OCI-LY1 (cell line): ENCODE data around the gene SELPLG.

ENCODE experiments used
- EZH2 ChIP-seq: fragments of 200-600 bp; sonication (generic), shearing (Covaris generic); IDR thresholded peaks from 2 replicates; pipeline ENCODE4 v1.8.0; 2017; ENCODE audit warnings: borderline replicate concordance, mixed run types, mild to moderate bottlenecking, antibody characterized with exemption, low read length, moderate library complexity, mixed read lengths
- TF ChIP-seq, protein P1 (sequence below): fragments of 200-600 bp; sonication (generic), shearing (Covaris generic); IDR thresholded peaks from 2 replicates; pipeline ENCODE4 v1.5.1; 2017; ENCODE audit warnings: mild to moderate bottlenecking, antibody characterized with exemption, low read length, moderate library complexity, mixed read lengths

DNA sequence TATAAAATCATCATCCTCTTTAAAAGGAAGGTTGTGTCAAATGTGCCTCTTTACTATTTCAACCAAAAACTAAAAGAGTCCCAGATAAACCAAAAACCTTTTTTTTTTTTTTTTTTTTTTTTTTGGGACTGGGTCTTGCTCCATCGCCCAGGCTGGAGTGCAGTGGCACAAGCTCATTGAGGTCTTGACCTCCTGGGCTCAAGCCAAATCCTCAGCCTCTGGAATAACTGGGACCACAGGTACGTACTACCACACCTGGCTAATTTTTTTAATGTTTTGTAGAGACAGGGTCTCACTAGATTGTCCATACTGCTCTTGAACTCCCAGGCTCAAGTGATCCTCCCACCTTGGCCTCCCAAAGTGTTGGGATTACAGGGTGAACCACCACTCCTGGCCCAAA is 16.4 kb upstream of the SELPLG start:
- TF ChIP-seq, protein P1, sequence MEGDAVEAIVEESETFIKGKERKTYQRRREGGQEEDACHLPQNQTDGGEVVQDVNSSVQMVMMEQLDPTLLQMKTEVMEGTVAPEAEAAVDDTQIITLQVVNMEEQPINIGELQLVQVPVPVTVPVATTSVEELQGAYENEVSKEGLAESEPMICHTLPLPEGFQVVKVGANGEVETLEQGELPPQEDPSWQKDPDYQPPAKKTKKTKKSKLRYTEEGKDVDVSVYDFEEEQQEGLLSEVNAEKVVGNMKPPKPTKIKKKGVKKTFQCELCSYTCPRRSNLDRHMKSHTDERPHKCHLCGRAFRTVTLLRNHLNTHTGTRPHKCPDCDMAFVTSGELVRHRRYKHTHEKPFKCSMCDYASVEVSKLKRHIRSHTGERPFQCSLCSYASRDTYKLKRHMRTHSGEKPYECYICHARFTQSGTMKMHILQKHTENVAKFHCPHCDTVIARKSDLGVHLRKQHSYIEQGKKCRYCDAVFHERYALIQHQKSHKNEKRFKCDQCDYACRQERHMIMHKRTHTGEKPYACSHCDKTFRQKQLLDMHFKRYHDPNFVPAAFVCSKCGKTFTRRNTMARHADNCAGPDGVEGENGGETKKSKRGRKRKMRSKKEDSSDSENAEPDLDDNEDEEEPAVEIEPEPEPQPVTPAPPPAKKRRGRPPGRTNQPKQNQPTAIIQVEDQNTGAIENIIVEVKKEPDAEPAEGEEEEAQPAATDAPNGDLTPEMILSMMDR, result no peak
- TF ChIP-seq EZH2, result no peak
